Endothelial cell of umbilical vein (primary cell): ENCODE measurements around the gene JAG2. TPM values are rescaled to one million over a fixed set of nuclear protein-coding genes. Genes with fewer than 3 reads are reported as not detected.

Source experiments
- BruUV-seq: library from RNA; stranded (reverse); fragments of 400-500 nt; replicated peaks from 2 replicates; lab custom pipeline; 2021; lab: Mats Ljungman, UMichigan
- CTCF ChIA-PET: fragments of 300-600, 350-600 bp; sonication (Branson Sonifier 250); formaldehyde crosslinking; loops from one replicate; lab custom pipeline; 2021; ENCODE audit warnings: antibody characterized with exemption, inconsistent platforms; lab: Charles Lee
- POLR2A ChIA-PET: fragments of 300-600, 350-600 bp; sonication (Branson Sonifier 250); formaldehyde crosslinking; loops from one replicate; lab custom pipeline; 2021; ENCODE audit warnings: antibody characterized with exemption, inconsistent platforms; lab: Charles Lee
- DNase-seq: peaks from one replicate; pipeline ENCODE4 v3.0.0-alpha.2; 2011; ENCODE audit warnings: low read depth, low spot score
- FAIRE-seq: peaks from 2 replicates; lab custom pipeline; 2011; peaks lifted over from hg19 to GRCh38; lab: Jason Lieb, UNC
- H2AFZ ChIP-seq: 2 replicates; pipeline ENCODE4 v1.6.0; 2012; ENCODE audit warnings: low read depth, low read length, control low read depth, inconsistent platforms
- H3K27ac ChIP-seq: 2 replicates; pipeline ENCODE4 v1.5.1; 2011; ENCODE audit warnings: low read depth, mild to moderate bottlenecking, control low read depth, low read length, moderate library complexity; ENCODE audit not compliant: insufficient read depth
- H3K27me3 ChIP-seq, 2 experiments: 2 replicates each; pipeline versions ENCODE4 v1.6.0 to v1.6.1; 2011; ENCODE audit warnings: low read length in 2 of 2, mixed read lengths in 1 of 2; ENCODE audit not compliant: control insufficient read depth in 2 of 2, insufficient read depth in 2 of 2
- H3K36me3 ChIP-seq, 2 experiments: 2 replicates in 1 of 2; 3 replicates in 1 of 2; pipeline ENCODE4 v1.5.1; 2011; ENCODE audit warnings: low read length in 2 of 2, mild to moderate bottlenecking in 1 of 2, moderate library complexity in 1 of 2; ENCODE audit not compliant: control insufficient read depth in 2 of 2, insufficient read depth in 2 of 2; ENCODE audit errors: extremely low read depth in 1 of 2
- H3K4me1 ChIP-seq: 3 replicates; pipeline ENCODE4 v1.5.1; 2011; ENCODE audit warnings: mild to moderate bottlenecking, low read length; ENCODE audit not compliant: control insufficient read depth, insufficient read depth; ENCODE audit errors: extremely low read depth
- H3K4me2 ChIP-seq: 2 replicates; pipeline ENCODE4 v1.6.1; 2011; ENCODE audit warnings: low read length, control low read depth, mixed read lengths; ENCODE audit not compliant: insufficient read depth
- H3K4me3 ChIP-seq, 3 experiments: fragments of 200-600 bp in 1 of 3; sonication (generic), shearing (Covaris generic) in 1 of 3; replicated peaks in 1 of 3; 2 replicates each; pipeline ENCODE4 v1.5.1; 2011 to 2016; ENCODE audit warnings: control low read depth in 3 of 3, low read length in 3 of 3, mild to moderate bottlenecking in 2 of 3, inconsistent platforms in 1 of 3, low read depth in 1 of 3, moderate library complexity in 1 of 3; ENCODE audit not compliant: insufficient read depth in 1 of 3
- H3K79me2 ChIP-seq: 2 replicates; pipeline ENCODE4 v1.6.0; 2012; ENCODE audit warnings: low read length, inconsistent platforms; ENCODE audit not compliant: control insufficient read depth, insufficient read depth
- H3K9ac ChIP-seq: replicated peaks from 2 replicates; pipeline ENCODE3; 2011; ENCODE audit warnings: low read length, control low read depth; ENCODE audit not compliant: insufficient read depth; ENCODE audit errors: extremely low read depth
- H3K9me1 ChIP-seq: replicated peaks from 3 replicates; pipeline ENCODE4 v1.6.0; 2011; ENCODE audit warnings: mild to moderate bottlenecking, low read length; ENCODE audit not compliant: control insufficient read depth, insufficient read depth; ENCODE audit errors: extremely low read depth
- H3K9me3 ChIP-seq: replicated peaks from 2 replicates; pipeline ENCODE4 v1.5.1; 2012; ENCODE audit warnings: low read length, inconsistent platforms; ENCODE audit not compliant: control insufficient read depth, insufficient read depth
- H4K20me1 ChIP-seq: replicated peaks from 2 replicates; pipeline ENCODE3; 2011; ENCODE audit warnings: mild to moderate bottlenecking, low read length; ENCODE audit not compliant: control insufficient read depth, insufficient read depth; ENCODE audit errors: extremely low read depth
- EZH2 ChIP-seq: IDR thresholded peaks from 2 replicates; pipeline ENCODE4 v1.6.1; 2012; ENCODE audit warnings: borderline replicate concordance, low read depth, mild to moderate bottlenecking, moderate library complexity, low read length, inconsistent platforms; ENCODE audit not compliant: severe bottlenecking
- FOS ChIP-seq: IDR thresholded peaks from 2 replicates; pipeline ENCODE4 v1.6.1; 2011; ENCODE audit warnings: mild to moderate bottlenecking, low read length, moderate library complexity, borderline replicate concordance; ENCODE audit not compliant: insufficient read depth
- GATA2 ChIP-seq: IDR thresholded peaks from 2 replicates; pipeline ENCODE4 v1.7.0; 2011; ENCODE audit warnings: low read depth, mild to moderate bottlenecking, moderate library complexity, mixed read lengths, low read length; ENCODE audit not compliant: insufficient read length, insufficient read depth
- JUN ChIP-seq: IDR thresholded peaks from 2 replicates; pipeline ENCODE4 v1.6.1; 2011; ENCODE audit warnings: borderline replicate concordance, low read depth; ENCODE audit not compliant: insufficient read length, insufficient read depth
- MYC ChIP-seq: IDR thresholded peaks from one replicate; pipeline ENCODE4 v1.6.1; 2011; ENCODE audit warnings: mild to moderate bottlenecking, low read depth, low read length
- POLR2A ChIP-seq: IDR thresholded peaks from 2 replicates; pipeline ENCODE4 v1.6.1; 2012; ENCODE audit warnings: low read depth, mild to moderate bottlenecking, control low read depth, low read length
- POLR2AphosphoS5 ChIP-seq: IDR thresholded peaks from 2 replicates; pipeline ENCODE4 v1.6.1; 2012; ENCODE audit warnings: low read depth, mild to moderate bottlenecking, control low read depth, low read length, moderate library complexity; ENCODE audit not compliant: insufficient read depth
- dilution Hi-C: fragments of 300-500 bp; cut with MboI; formaldehyde crosslinking; loops from one replicate; pipeline ENCODE4 v1.15.0; 2019; ENCODE audit warnings: low sequenced_read_pairs; ENCODE audit not compliant: extremely low pct_ligation_motif_present
- intact Hi-C: fragments of 100-400 bp; cut with micrococcal nuclease; formaldehyde crosslinking; loops from one replicate; pipeline ENCODE4 v1.10.0; 2022
- polyA plus RNA-seq, 4 experiments: library from polyadenylated mRNA; depleted of rRNA in 3 of 4; stranded (reverse) in 3 of 4; unstranded in 1 of 4; fragments of >200 nt; gene quantifications; 2 replicates each; pipeline versions ENCODE4 v1.2.1 to v1.2.3, GENCODE V29; 2011 to 2012; ENCODE audit warnings: missing spikeins in 1 of 4
- total RNA-seq: library from RNA; stranded (reverse); gene quantifications from 2 replicates; pipeline ENCODE4 v1.2.3, GENCODE V29; 2021
- TF ChIP-seq, protein P1 (sequence below), 2 donors: IDR thresholded peaks; 1 replicate in 1 of 2; 2 replicates in 1 of 2; pipeline ENCODE4 v1.5.1; 2011; ENCODE audit warnings: low read length in 2 of 2, mild to moderate bottlenecking in 2 of 2, moderate library complexity in 2 of 2, control low read depth in 1 of 2, inconsistent platforms in 1 of 2, low read depth in 1 of 2; ENCODE audit not compliant: insufficient read depth in 1 of 2; ENCODE audit errors: extremely low read depth in 1 of 2
- TF ChIP-seq, protein P2 (sequence below): IDR thresholded peaks from 2 replicates; pipeline ENCODE4 v1.6.1; 2011; ENCODE audit not compliant: insufficient read depth, insufficient read length

JAG2 gene
- total and polyA plus RNA-seq, 2 donors (not counting 3 experiments of a cell fraction or from before 2014, with no cell fraction given), result 105 to 128 TPM

DNA sequence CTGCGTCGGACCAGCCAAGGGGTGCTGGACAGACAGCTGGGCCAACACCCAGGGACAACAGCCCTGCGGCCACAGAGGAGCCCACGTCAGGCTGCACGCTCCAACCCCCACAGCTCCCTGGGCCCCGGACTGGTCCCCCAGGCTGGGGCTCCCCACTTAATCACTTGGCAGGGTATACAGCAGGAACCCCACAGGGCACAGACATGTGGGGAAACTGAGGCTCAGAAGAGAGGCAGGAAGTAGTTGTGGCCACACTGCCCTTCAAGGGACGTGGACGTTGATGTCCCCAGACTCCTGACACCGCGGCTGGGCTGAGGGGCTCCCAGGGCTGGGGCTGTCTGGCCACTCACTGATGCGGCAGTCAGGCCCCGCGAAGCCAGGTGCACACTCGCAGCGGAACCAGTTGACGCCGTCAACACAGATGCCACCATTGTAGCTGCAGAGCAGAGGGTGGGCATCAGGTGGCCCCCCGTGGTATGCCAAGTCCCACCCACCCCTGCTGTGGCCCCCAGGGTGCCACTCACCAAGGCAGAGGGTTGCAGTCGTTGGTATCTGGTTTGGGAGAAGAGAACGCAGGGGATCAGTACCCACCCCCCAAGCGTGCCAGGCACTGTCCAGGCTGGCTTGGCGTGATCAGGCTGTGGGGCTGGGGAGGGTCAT is 21.5 kb downstream of the JAG2 start:
- Histone ChIP-seq H3K9me1 (no peaks in the 10 kb centered on the region), H3K9ac (no peak overlapping the region), H3K4me3 (no peak overlapping the region), H3K27ac (no peak overlapping the region), H3K4me1 (no peaks in the 10 kb centered on the region), H3K27me3 (no peaks in the 10 kb centered on the region), H3K36me3 (peaks cover 9 to 57% of the 10 kb centered on the region in 2 experiments), H4K20me1 (no peaks in the 10 kb centered on the region), H3K79me2 (no peaks in the 10 kb centered on the region), H2AFZ (no peak overlapping the region), H3K9me3 (no peaks in the 10 kb centered on the region), H3K4me2 (no peak overlapping the region)
- no peak for TF ChIP-seq MYC
- no peak for TF ChIP-seq GATA2
- TF ChIP-seq EZH2, result no peak
- TF ChIP-seq POLR2AphosphoS5, result no peak
- no peak for TF ChIP-seq FOS
- no peak for TF ChIP-seq POLR2A
- TF ChIP-seq, protein P1, sequence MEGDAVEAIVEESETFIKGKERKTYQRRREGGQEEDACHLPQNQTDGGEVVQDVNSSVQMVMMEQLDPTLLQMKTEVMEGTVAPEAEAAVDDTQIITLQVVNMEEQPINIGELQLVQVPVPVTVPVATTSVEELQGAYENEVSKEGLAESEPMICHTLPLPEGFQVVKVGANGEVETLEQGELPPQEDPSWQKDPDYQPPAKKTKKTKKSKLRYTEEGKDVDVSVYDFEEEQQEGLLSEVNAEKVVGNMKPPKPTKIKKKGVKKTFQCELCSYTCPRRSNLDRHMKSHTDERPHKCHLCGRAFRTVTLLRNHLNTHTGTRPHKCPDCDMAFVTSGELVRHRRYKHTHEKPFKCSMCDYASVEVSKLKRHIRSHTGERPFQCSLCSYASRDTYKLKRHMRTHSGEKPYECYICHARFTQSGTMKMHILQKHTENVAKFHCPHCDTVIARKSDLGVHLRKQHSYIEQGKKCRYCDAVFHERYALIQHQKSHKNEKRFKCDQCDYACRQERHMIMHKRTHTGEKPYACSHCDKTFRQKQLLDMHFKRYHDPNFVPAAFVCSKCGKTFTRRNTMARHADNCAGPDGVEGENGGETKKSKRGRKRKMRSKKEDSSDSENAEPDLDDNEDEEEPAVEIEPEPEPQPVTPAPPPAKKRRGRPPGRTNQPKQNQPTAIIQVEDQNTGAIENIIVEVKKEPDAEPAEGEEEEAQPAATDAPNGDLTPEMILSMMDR (IDR thresholded peaks at IDR 0.05; ENCODE audit: extremely low read depth in 1 of 2, insufficient read depth in 1 of 2, low read depth in 1 of 2, low read length in 2 of 2), result no peak
- TF ChIP-seq, protein P2, sequence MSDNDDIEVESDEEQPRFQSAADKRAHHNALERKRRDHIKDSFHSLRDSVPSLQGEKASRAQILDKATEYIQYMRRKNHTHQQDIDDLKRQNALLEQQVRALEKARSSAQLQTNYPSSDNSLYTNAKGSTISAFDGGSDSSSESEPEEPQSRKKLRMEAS, result no peak
- TF ChIP-seq JUN, result no peak
- CTCF ChIA-PET, result no interaction called here
- POLR2A ChIA-PET, result no interaction called here
- dilution Hi-C loops (no loop called here), intact Hi-C loops (no loop called here)
- no peak for FAIRE-seq
- no peak for DNase-seq
- BruUV-seq, result no TSS peak
